SK-N-SH (cell line): ENCODE measurements around the gene DBNDD2. TPM values are rescaled to one million over a fixed set of nuclear protein-coding genes. Genes with fewer than 3 reads are reported as not detected.

Experiments used
- CTCF ChIA-PET: fragments of 300-600, 350-600 bp; formaldehyde crosslinking; extraction: SDS; loops from one replicate; lab custom pipeline; 2021; lab: Yijun Ruan, JAX
- POLR2A ChIA-PET: fragments of 350-600 bp; sonication (Branson Sonifier 250); formaldehyde crosslinking; extraction: SDS; loops from one replicate; lab custom pipeline; 2020; ENCODE audit warnings: antibody characterized with exemption, inconsistent platforms; lab: Yijun Ruan, JAX
- DNase-seq: peaks from one replicate; pipeline ENCODE4 v3.0.0; 2012
- H2AFZ ChIP-seq: fragments of 200-600 bp; sonication (generic); 2 replicates; pipeline ENCODE4 v1.8.1; 2016; ENCODE audit warnings: antibody characterized with exemption, mild to moderate bottlenecking, low read depth
- H3F3A ChIP-seq: fragments of 200-600 bp; sonication (generic); replicated peaks from 2 replicates; pipeline ENCODE3; 2016; ENCODE audit warnings: antibody characterized with exemption, mild to moderate bottlenecking; ENCODE audit not compliant: insufficient read depth
- H3K27ac ChIP-seq, 2 experiments: fragments of 200-500 bp in 1 of 2; fragments of 200-600 bp in 1 of 2; sonication (Bioruptor generic) in 1 of 2; sonication (generic), shearing (Covaris generic) in 1 of 2; 2 replicates each; pipeline versions ENCODE4 v1.5.1 to v1.6.1; 2014 to 2016; ENCODE audit warnings: low read depth in 2 of 2, inconsistent platforms in 1 of 2, low read length in 1 of 2, mild to moderate bottlenecking in 1 of 2, mixed read lengths in 1 of 2
- H3K27me3 ChIP-seq: fragments of 200-600 bp; sonication (generic), shearing (Covaris generic); 2 replicates; pipeline ENCODE4 v1.6.1; 2016; ENCODE audit warnings: mixed run types; ENCODE audit not compliant: insufficient read depth
- H3K36me3 ChIP-seq, 2 experiments: fragments of 200-500 bp in 1 of 2; fragments of 200-600 bp in 1 of 2; sonication (Bioruptor generic) in 1 of 2; sonication (generic) in 1 of 2; replicated peaks in 1 of 2; 2 replicates each; pipeline versions ENCODE3 to v1.5.1; 2014 to 2016; ENCODE audit warnings: low read length in 1 of 2, mild to moderate bottlenecking in 1 of 2; ENCODE audit not compliant: insufficient read depth in 2 of 2, control insufficient read depth in 1 of 2
- H3K4me1 ChIP-seq, 2 experiments: fragments of 200-500 bp in 1 of 2; fragments of 200-600 bp in 1 of 2; sonication (Bioruptor generic) in 1 of 2; sonication (generic), shearing (Covaris generic) in 1 of 2; 2 replicates each; pipeline versions ENCODE4 v1.5.1 to v1.6.1; 2014 to 2016; ENCODE audit warnings: low read depth in 1 of 2, low read length in 1 of 2, mixed run types in 1 of 2; ENCODE audit not compliant: insufficient read depth in 2 of 2, control insufficient read depth in 1 of 2
- H3K4me2 ChIP-seq: fragments of 200-600 bp; sonication (generic), shearing (Covaris generic); 2 replicates; pipeline ENCODE4 v1.6.1; 2017; ENCODE audit warnings: mixed run types
- H3K4me3 ChIP-seq, 2 experiments: fragments of 200-500 bp in 1 of 2; fragments of 200-600 bp in 1 of 2; sonication (Bioruptor generic) in 1 of 2; sonication (generic), shearing (Covaris generic) in 1 of 2; 2 replicates each; pipeline versions ENCODE4 v1.5.1 to v1.8.1; 2014 to 2016; ENCODE audit warnings: low read depth in 2 of 2, inconsistent platforms in 1 of 2, low read length in 1 of 2, mild to moderate bottlenecking in 1 of 2, mixed read lengths in 1 of 2, moderate library complexity in 1 of 2
- H3K79me2 ChIP-seq: fragments of 200-600 bp; sonication (generic); 2 replicates; pipeline ENCODE4 v1.8.1; 2017; ENCODE audit warnings: mild to moderate bottlenecking; ENCODE audit not compliant: insufficient read depth
- H3K9ac ChIP-seq: fragments of 200-600 bp; sonication (generic); 2 replicates; pipeline ENCODE4 v1.6.1; 2017; ENCODE audit warnings: mixed run types
- H3K9me2 ChIP-seq: fragments of 200-600 bp; sonication (generic); 2 replicates; pipeline ENCODE4 v1.6.1; 2017; ENCODE audit warnings: mixed run types
- H3K9me3 ChIP-seq: fragments of 200-600 bp; sonication (generic); 2 replicates; pipeline ENCODE4 v1.6.1; 2017; ENCODE audit warnings: mixed run types, mild to moderate bottlenecking, moderate library complexity
- H4K20me1 ChIP-seq: fragments of 200-600 bp; sonication (generic); 2 replicates; pipeline ENCODE4 v1.6.1; 2017; ENCODE audit warnings: mild to moderate bottlenecking, mixed run types; ENCODE audit not compliant: insufficient read depth
- ELF1 ChIP-seq: IDR thresholded peaks from 2 replicates; pipeline ENCODE4 v1.4.0; 2012
- EP300 ChIP-seq, 2 experiments: IDR thresholded peaks; 2 replicates each; pipeline versions ENCODE4 v1.4.0 to v1.6.1; 2012; ENCODE audit warnings: borderline replicate concordance in 1 of 2, low read depth in 1 of 2, low read length in 1 of 2
- EZH2phosphoT487 ChIP-seq: fragments of 200-600 bp; sonication (generic); IDR thresholded peaks from 2 replicates; pipeline ENCODE4 v1.6.1; 2017; ENCODE audit warnings: low read depth, mixed run types, mild to moderate bottlenecking, antibody characterized with exemption, moderate library complexity, borderline replicate concordance
- FOSL2 ChIP-seq: IDR thresholded peaks from 2 replicates; pipeline ENCODE4 v1.4.0; 2012; ENCODE audit warnings: low read depth, mild to moderate bottlenecking, moderate library complexity, borderline replicate concordance
- GATA2 ChIP-seq: sonication (generic); formaldehyde crosslinking; IDR thresholded peaks from 2 replicates; pipeline ENCODE4 v1.5.0; 2020; ENCODE audit warnings: mild to moderate bottlenecking, missing genetic modification reagents
- JUND ChIP-seq: IDR thresholded peaks from 2 replicates; pipeline ENCODE4 v1.4.0; 2012
- MEF2A ChIP-seq: IDR thresholded peaks from 2 replicates; pipeline ENCODE4 v1.4.0; 2012; ENCODE audit warnings: low read depth, borderline replicate concordance
- POLR2AphosphoS5 ChIP-seq: IDR thresholded peaks from 2 replicates; pipeline ENCODE4 v1.6.1; 2012; ENCODE audit warnings: low read depth, low read length
- RAD21 ChIP-seq: IDR thresholded peaks from 2 replicates; pipeline ENCODE4 v1.6.1; 2012; ENCODE audit warnings: mild to moderate bottlenecking, low read length
- SIN3A ChIP-seq: IDR thresholded peaks from 2 replicates; pipeline ENCODE4 v1.6.1; 2012; ENCODE audit warnings: low read depth, mild to moderate bottlenecking, low read length, moderate library complexity, borderline replicate concordance
- SMC3 ChIP-seq: IDR thresholded peaks from 2 replicates; pipeline ENCODE4 v1.6.1; 2012; ENCODE audit warnings: low read depth, low read length, improper control_type of control experiment
- TCF12 ChIP-seq: IDR thresholded peaks from 2 replicates; pipeline ENCODE4 v1.4.0; 2012
- TEAD4 ChIP-seq: IDR thresholded peaks from 2 replicates; pipeline ENCODE4 v1.4.0; 2012; ENCODE audit warnings: mild to moderate bottlenecking, borderline replicate concordance; ENCODE audit not compliant: insufficient read depth
- WGBS: methylation state at CpG from one replicate; pipeline ENCODE4 v1.1.6; 2017; ENCODE audit warnings: low lambda C conversion rate; 5-methylcytosine and 5-hydroxymethylcytosine counted together
- polyA plus RNA-seq, 3 experiments: library from polyadenylated mRNA; depleted of rRNA; stranded (reverse); fragments of >200 nt; gene quantifications; 2 replicates each; pipeline ENCODE4 v1.2.3, GENCODE V29; 2012
- TF ChIP-seq, protein P1 (sequence below): fragments of 200-600 bp; sonication (generic); IDR thresholded peaks from 2 replicates; pipeline ENCODE4 v1.6.1; 2017; ENCODE audit warnings: antibody characterized with exemption, mild to moderate bottlenecking, moderate library complexity
- TF ChIP-seq, protein P2 (sequence below): IDR thresholded peaks from 2 replicates; pipeline ENCODE4 v1.6.1; 2012; ENCODE audit warnings: mild to moderate bottlenecking, low read depth, low read length, moderate library complexity
- TF ChIP-seq, protein P3 (sequence below): fragments of 150-350 bp; IDR thresholded peaks from 2 replicates; pipeline ENCODE4 v1.6.1; 2017; ENCODE audit warnings: antibody characterized with exemption, low read length, low read depth, borderline replicate concordance
- TF ChIP-seq, protein P4 (sequence below): fragments of 150-350 bp; IDR thresholded peaks from 2 replicates; pipeline ENCODE4 v1.6.1; 2016; ENCODE audit warnings: mild to moderate bottlenecking, low read depth, low read length
- TF ChIP-seq, protein P5 (sequence below): IDR thresholded peaks from 2 replicates; pipeline ENCODE4 v1.4.0; 2012; ENCODE audit warnings: low read depth
- TF ChIP-seq, protein P6 (sequence below): IDR thresholded peaks from 2 replicates; pipeline ENCODE4; 2012
- TF ChIP-seq, protein P7 (sequence below): IDR thresholded peaks from 2 replicates; pipeline ENCODE4 v1.4.0; 2012; ENCODE audit warnings: low read depth, borderline replicate concordance

DBNDD2 gene
- polyA plus RNA-seq, 1 of the 3 experiments (the other 2 are of a cell fraction), result 22.4 TPM

DNA sequence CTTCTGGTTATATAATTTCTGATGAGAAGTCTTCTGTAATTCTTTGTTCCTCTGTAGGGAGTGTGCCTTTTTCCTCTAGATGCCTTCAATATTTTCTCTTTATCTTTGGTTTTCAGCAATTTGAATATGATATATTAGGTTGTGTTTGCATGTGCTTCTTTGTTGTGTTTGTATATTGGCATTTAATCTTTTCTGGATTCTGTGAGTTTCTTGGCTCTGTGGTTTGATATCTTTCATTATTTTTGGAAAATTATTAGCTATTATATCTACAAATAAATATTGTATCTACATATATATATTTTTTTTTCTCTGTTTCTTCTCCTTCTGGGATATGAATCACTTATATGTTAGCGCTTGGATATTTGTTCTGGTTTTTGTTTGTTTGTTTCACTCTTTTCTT is 9.1 kb upstream of the DBNDD2 start:
- H3K36me3 ChIP-seq, result peaks cover 0 to 10% of the 10 kb centered on the region in 2 experiments
- H3K79me2 ChIP-seq, result no peaks in the 10 kb centered on the region
- H2AFZ ChIP-seq, result no peak overlapping the region
- WGBS, result 100% methylated on average over 1 of the region's 1 CpG
- no peaks in the 10 kb centered on the region for H3K4me1 ChIP-seq
- no peak overlapping the region for H3K4me3 ChIP-seq
- ChIA-PET CTCF (no interaction called here), POLR2A (no interaction called here)
- TF ChIP-seq GATA2 (CRISPR knock-in tag) (no peak), SMC3 (no peak), POLR2AphosphoS5 (no peak), RAD21 (no peak), SIN3A (no peak), EZH2phosphoT487 (no peak), TCF12 (no peak), MEF2A (no peak), ELF1 (no peak), EP300 (IDR thresholded peaks at IDR 0.05; ENCODE audit: borderline replicate concordance in 1 of 2, low read depth in 1 of 2, low read length in 1 of 2) (no peak), TEAD4 (no peak), JUND (no peak), FOSL2 (no peak)
- TF ChIP-seq, protein P1, sequence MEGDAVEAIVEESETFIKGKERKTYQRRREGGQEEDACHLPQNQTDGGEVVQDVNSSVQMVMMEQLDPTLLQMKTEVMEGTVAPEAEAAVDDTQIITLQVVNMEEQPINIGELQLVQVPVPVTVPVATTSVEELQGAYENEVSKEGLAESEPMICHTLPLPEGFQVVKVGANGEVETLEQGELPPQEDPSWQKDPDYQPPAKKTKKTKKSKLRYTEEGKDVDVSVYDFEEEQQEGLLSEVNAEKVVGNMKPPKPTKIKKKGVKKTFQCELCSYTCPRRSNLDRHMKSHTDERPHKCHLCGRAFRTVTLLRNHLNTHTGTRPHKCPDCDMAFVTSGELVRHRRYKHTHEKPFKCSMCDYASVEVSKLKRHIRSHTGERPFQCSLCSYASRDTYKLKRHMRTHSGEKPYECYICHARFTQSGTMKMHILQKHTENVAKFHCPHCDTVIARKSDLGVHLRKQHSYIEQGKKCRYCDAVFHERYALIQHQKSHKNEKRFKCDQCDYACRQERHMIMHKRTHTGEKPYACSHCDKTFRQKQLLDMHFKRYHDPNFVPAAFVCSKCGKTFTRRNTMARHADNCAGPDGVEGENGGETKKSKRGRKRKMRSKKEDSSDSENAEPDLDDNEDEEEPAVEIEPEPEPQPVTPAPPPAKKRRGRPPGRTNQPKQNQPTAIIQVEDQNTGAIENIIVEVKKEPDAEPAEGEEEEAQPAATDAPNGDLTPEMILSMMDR, result no peak
- TF ChIP-seq, protein P2, sequence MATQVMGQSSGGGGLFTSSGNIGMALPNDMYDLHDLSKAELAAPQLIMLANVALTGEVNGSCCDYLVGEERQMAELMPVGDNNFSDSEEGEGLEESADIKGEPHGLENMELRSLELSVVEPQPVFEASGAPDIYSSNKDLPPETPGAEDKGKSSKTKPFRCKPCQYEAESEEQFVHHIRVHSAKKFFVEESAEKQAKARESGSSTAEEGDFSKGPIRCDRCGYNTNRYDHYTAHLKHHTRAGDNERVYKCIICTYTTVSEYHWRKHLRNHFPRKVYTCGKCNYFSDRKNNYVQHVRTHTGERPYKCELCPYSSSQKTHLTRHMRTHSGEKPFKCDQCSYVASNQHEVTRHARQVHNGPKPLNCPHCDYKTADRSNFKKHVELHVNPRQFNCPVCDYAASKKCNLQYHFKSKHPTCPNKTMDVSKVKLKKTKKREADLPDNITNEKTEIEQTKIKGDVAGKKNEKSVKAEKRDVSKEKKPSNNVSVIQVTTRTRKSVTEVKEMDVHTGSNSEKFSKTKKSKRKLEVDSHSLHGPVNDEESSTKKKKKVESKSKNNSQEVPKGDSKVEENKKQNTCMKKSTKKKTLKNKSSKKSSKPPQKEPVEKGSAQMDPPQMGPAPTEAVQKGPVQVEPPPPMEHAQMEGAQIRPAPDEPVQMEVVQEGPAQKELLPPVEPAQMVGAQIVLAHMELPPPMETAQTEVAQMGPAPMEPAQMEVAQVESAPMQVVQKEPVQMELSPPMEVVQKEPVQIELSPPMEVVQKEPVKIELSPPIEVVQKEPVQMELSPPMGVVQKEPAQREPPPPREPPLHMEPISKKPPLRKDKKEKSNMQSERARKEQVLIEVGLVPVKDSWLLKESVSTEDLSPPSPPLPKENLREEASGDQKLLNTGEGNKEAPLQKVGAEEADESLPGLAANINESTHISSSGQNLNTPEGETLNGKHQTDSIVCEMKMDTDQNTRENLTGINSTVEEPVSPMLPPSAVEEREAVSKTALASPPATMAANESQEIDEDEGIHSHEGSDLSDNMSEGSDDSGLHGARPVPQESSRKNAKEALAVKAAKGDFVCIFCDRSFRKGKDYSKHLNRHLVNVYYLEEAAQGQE, result no peak
- TF ChIP-seq, protein P3, sequence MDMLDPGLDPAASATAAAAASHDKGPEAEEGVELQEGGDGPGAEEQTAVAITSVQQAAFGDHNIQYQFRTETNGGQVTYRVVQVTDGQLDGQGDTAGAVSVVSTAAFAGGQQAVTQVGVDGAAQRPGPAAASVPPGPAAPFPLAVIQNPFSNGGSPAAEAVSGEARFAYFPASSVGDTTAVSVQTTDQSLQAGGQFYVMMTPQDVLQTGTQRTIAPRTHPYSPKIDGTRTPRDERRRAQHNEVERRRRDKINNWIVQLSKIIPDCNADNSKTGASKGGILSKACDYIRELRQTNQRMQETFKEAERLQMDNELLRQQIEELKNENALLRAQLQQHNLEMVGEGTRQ, result no peak
- TF ChIP-seq, protein P4, sequence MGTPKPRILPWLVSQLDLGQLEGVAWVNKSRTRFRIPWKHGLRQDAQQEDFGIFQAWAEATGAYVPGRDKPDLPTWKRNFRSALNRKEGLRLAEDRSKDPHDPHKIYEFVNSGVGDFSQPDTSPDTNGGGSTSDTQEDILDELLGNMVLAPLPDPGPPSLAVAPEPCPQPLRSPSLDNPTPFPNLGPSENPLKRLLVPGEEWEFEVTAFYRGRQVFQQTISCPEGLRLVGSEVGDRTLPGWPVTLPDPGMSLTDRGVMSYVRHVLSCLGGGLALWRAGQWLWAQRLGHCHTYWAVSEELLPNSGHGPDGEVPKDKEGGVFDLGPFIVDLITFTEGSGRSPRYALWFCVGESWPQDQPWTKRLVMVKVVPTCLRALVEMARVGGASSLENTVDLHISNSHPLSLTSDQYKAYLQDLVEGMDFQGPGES, result no peak
- TF ChIP-seq, protein P5, sequence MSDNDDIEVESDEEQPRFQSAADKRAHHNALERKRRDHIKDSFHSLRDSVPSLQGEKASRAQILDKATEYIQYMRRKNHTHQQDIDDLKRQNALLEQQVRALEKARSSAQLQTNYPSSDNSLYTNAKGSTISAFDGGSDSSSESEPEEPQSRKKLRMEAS, result no peak
- TF ChIP-seq, protein P6, sequence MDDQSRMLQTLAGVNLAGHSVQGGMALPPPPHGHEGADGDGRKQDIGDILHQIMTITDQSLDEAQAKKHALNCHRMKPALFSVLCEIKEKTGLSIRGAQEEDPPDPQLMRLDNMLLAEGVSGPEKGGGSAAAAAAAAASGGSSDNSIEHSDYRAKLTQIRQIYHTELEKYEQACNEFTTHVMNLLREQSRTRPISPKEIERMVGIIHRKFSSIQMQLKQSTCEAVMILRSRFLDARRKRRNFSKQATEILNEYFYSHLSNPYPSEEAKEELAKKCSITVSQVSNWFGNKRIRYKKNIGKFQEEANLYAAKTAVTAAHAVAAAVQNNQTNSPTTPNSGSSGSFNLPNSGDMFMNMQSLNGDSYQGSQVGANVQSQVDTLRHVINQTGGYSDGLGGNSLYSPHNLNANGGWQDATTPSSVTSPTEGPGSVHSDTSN, result no peak
- TF ChIP-seq, protein P7, sequence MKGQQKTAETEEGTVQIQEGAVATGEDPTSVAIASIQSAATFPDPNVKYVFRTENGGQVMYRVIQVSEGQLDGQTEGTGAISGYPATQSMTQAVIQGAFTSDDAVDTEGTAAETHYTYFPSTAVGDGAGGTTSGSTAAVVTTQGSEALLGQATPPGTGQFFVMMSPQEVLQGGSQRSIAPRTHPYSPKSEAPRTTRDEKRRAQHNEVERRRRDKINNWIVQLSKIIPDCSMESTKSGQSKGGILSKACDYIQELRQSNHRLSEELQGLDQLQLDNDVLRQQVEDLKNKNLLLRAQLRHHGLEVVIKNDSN, result no peak
- no peak for DNase-seq
- H3K27me3 ChIP-seq, result no peaks in the 10 kb centered on the region
- no peaks in the 10 kb centered on the region for H4K20me1 ChIP-seq
- no peak overlapping the region for H3K27ac ChIP-seq
- peaks cover 5% of the 10 kb centered on the region for H3F3A ChIP-seq
- H3K9me2 ChIP-seq, result no peaks in the 10 kb centered on the region
- H3K4me2 ChIP-seq, result no peak overlapping the region
- no peak overlapping the region for H3K9ac ChIP-seq
- 0 out of 2 replicates have a peak, but pooled peaks cover 5% of the 10 kb centered on the region for H3K9me3 ChIP-seq
